ENCODE measurements around the gene RTRAF. TPM values are rescaled to one million over a fixed set of nuclear protein-coding genes. Genes with fewer than 3 reads are reported as not detected.

The RTRAF gene
- total RNA-seq = 49.3 and 64.3 TPM in 2 replicates

GRCh38 chr14:51989293-51990234 is at the start of gene RTRAF:
TSS of gene RTRAF (plus strand) at chr14:51989546. CDS start at chr14:51989640, 94 bp downstream.
- TF ChIP-seq CTCF (IDR thresholded peaks at IDR 0.05; ENCODE audit: insufficient read depth, low read depth, low read length) = no peak
- peak; percentile 94 for DNase-seq (ENCODE audit: low read depth)
- H3K4me3 ChIP-seq (ENCODE audit: low read depth, low read length) = peak within 1 kb of the TSS; percentile 88

- peak; percentile 83 for DNase-seq (ENCODE audit: low read depth)
- no peak overlapping the region for H3K4me3 ChIP-seq (ENCODE audit: low read depth, low read length)
- no peak for TF ChIP-seq CTCF (IDR thresholded peaks at IDR 0.05; ENCODE audit: insufficient read depth, low read depth, low read length)
Observed at GRCh38 chr14:51939755-51940301, 49.5 kb upstream of the RTRAF start.

- no peak for TF ChIP-seq CTCF (IDR thresholded peaks at IDR 0.05; ENCODE audit: insufficient read depth, low read depth, low read length)
- no peak for DNase-seq (ENCODE audit: low read depth)
- no peak overlapping the region for H3K4me3 ChIP-seq (ENCODE audit: low read depth, low read length)
Observed at GRCh38 chr14:51942971-51943370, 46.4 kb upstream of the RTRAF start.

GRCh38 chr14:51950007-51950406 is 39.3 kb upstream of the RTRAF start:
- H3K4me3 ChIP-seq (ENCODE audit: low read depth, low read length) = no peak overlapping the region
- no peak for DNase-seq (ENCODE audit: low read depth)
- TF ChIP-seq CTCF (IDR thresholded peaks at IDR 0.05; ENCODE audit: insufficient read depth, low read depth, low read length) = no peak

GRCh38 chr14:51951656-51952055 is 37.7 kb upstream of the RTRAF start:
- no peak overlapping the region for H3K4me3 ChIP-seq (ENCODE audit: low read depth, low read length)
- TF ChIP-seq CTCF (IDR thresholded peaks at IDR 0.05; ENCODE audit: insufficient read depth, low read depth, low read length) = no peak
- peak; percentile 70 for DNase-seq (ENCODE audit: low read depth)

DNA sequence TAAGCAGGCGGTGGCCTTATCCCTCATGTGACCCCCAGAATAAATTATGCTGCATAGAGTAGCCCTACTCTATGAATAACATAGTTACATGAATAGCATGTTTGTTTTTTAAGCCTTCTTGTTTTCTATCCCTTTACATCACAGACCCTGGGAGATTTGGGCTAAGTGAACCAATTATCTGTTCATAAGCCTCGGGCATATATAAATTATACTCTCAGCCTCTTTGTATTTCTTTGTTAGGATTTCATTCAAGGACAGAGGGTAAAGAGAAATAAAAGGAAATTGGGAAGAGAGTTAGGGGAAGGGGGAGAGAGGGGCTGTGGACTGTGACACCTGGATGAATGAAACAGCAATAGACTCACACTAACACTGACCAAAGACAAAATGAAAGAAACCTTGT is 35.3 kb upstream of the RTRAF start:
- no peak for DNase-seq (ENCODE audit: low read depth)
- no peak for TF ChIP-seq CTCF (IDR thresholded peaks at IDR 0.05; ENCODE audit: insufficient read depth, low read depth, low read length)
- H3K4me3 ChIP-seq (ENCODE audit: low read depth, low read length) = no peak overlapping the region

Measured in fibroblast of villous mesenchyme (primary cell).